ENCODE data around the gene PAQR7.

The PAQR7 gene

GRCh38 chr1:25872713-25873112 lies 2.8 kb downstream of the PAQR7 start:
- Mint-ChIP-seq H3K4me1 (peaks cover 13% of the 10 kb centered on the region), H3K9me3 (no peaks in the 10 kb centered on the region), H3K4me3 (no peak overlapping the region), H3K27ac (no peak overlapping the region), H3K36me3 (ENCODE audit: low read depth) (no peaks in the 10 kb centered on the region), H3K27me3 (peaks cover 10% of the 10 kb centered on the region)
- DNase-seq = no peak
- no peak for ATAC-seq

DNA sequence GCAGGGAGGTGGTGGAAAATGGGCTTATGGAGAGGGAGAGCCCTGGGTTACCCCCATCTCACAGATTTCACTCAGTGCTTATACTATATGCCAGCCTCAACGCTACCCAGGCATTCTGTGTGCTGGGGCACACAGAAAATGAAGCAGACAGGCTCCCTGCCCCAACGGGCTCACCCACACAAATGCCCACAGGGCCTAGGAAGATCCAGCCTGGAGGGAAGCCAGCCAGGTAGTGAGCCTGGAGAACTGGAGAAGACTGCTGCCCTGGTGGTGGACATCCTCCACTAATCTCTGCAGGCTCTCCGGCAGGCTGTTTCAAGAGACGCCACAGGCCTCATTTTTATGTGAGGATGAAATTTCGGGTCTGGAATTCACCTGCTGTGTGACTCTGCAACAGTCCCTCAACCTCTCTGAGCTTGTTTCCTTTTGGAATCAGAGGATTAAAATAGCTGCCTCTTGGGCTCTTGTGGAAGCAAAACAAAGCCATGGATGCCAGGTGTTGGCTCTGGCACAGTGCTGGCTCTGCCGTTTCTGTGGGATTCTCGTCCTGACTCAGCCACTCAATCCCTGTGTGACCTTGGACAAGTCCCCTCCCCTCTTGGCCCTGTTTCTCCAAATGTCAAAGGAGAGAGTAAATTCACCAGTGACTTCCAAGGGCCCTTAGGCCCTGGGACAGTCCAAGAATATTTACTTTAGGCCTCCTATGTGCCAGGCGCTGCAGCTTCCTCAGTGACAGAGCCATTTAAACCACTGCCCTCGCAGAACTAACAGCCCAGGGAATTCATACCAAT lies 3.6 kb downstream of the PAQR7 start:
- peaks cover 9% of the 10 kb centered on the region for H3K27me3 Mint-ChIP-seq
- ATAC-seq (no peak), DNase-seq (no peak)
- H3K9me3 Mint-ChIP-seq = no peaks in the 10 kb centered on the region
- H3K27ac Mint-ChIP-seq = no peak overlapping the region
- H3K4me1 Mint-ChIP-seq = peaks cover 13% of the 10 kb centered on the region
- H3K36me3 Mint-ChIP-seq (ENCODE audit: low read depth) = no peaks in the 10 kb centered on the region
- no peak overlapping the region for H3K4me3 Mint-ChIP-seq

- peaks cover 13% of the 10 kb centered on the region for H3K4me1 Mint-ChIP-seq
- no peaks in the 10 kb centered on the region for H3K9me3 Mint-ChIP-seq
- no peak for DNase-seq
- H3K4me3 Mint-ChIP-seq = no peak overlapping the region
- H3K27ac Mint-ChIP-seq = no peak overlapping the region
- no peak for ATAC-seq
- no peaks in the 10 kb centered on the region for H3K36me3 Mint-ChIP-seq (ENCODE audit: low read depth)
- H3K27me3 Mint-ChIP-seq = peaks cover 2% of the 10 kb centered on the region
Observed at GRCh38 chr1:25871086-25871703, 4.3 kb downstream of the PAQR7 start.

DNA sequence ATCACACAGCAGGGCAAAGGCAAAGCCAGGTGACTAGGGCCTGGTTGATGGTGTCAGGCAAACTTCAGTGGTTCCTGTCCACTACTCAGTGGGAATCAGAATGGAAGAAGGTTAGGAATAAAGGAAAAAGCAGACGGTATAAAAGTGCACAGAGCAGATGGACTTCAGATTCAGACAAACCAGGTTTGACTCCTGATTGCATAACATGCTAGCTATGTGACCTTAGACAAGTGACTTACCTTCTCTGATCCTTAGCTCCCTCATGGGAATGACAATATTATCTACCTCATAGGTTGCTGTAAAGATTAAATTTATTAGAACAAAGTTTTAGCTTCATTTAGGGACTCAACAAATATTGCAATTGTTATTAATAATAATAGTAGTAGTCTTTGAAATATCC lies 4.9 kb downstream of the PAQR7 start:
- ATAC-seq = no peak
- H3K36me3 Mint-ChIP-seq (ENCODE audit: low read depth) = no peaks in the 10 kb centered on the region
- DNase-seq = no peak
- no peak overlapping the region for H3K27ac Mint-ChIP-seq
- H3K4me3 Mint-ChIP-seq = no peak overlapping the region
- peaks cover 12% of the 10 kb centered on the region for H3K4me1 Mint-ChIP-seq
- H3K27me3 Mint-ChIP-seq = no peaks in the 10 kb centered on the region
- H3K9me3 Mint-ChIP-seq = no peaks in the 10 kb centered on the region

DNA sequence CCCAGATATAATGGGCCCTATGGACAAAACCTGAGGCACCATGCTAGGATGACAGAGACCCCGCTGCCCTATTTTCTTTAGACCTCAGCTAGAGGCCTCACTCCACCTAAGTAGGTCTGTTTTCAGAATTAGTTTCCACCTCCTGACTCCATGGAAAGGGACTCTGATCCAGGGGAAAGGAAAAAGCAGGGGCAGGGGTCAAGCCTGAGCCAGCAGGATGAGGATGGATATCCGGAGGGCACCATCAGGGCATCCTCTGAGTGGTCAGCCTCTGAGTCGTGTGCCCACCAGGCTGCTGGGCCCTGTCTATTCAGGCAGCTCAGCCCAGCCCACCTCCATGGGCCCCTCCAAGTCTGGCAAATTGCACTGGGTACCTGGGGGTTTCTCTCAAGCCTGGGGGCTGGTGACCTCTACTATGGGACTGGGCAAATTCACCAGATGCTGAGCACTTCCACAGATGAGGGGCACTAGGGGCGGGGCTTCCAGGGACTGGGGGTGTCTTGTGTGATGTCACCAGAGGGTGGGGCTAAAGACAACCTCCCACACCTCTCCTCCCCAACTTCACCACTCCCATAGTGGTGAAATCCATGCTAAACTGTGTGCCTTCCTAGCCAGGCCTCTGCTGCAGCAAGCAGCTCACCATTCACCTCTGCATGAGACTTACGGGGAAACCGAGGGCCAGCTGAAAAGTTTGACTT lies 5.5 kb downstream of the PAQR7 start:
- ATAC-seq = no peak
- no peak for DNase-seq
- Mint-ChIP-seq H3K27ac (no peak overlapping the region), H3K4me3 (no peak overlapping the region), H3K36me3 (ENCODE audit: low read depth) (no peaks in the 10 kb centered on the region), H3K27me3 (no peaks in the 10 kb centered on the region), H3K9me3 (no peaks in the 10 kb centered on the region), H3K4me1 (peaks cover 11% of the 10 kb centered on the region)

DNA sequence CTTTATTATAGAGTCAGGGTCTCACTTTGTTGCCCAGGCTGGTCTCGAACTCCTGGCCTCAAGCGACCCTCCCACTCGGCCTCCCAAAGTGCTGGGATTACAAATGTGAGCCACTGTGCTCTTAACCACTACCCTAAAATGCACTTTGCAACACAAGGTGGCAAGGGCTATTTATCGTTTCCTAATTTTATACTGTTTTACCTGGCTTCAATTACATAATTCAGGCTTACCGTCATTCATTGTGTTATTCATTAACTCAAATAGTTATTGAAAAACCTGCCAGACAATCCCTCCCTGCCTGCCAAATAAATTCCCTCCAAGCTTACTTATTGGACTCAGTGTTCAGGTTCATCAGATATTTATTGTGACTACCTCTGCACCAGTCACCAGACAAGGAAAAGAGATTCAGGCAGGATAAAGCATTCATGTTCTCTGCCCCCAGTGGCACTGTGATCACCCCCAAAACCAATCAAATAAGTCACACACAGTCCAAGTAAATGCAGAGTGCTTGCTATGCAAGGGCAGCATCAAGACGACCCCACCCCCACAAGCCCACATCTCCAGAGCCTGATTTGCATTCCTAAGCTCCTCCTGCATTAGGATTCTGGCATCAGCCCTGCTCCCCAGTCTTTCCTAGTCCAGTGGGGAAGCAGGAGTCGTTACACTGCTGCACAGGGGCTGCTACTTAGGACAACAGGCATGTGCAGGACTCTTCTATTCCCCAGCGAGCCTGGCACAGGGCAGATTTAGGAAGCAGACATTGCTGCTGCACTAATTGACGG lies 8.1 kb downstream of the PAQR7 start:
- ATAC-seq (no peak), DNase-seq (no peak)
- Mint-ChIP-seq H3K36me3 (ENCODE audit: low read depth) (peaks cover 6% of the 10 kb centered on the region), H3K27me3 (no peaks in the 10 kb centered on the region), H3K4me1 (no peaks in the 10 kb centered on the region), H3K27ac (no peak overlapping the region), H3K9me3 (no peaks in the 10 kb centered on the region), H3K4me3 (no peak overlapping the region)

GRCh38 chr1:25866288-25866687 lies 9.2 kb downstream of the PAQR7 start:
- Mint-ChIP-seq H3K36me3 (ENCODE audit: low read depth) (peaks cover 6% of the 10 kb centered on the region), H3K4me3 (no peak overlapping the region), H3K27me3 (no peaks in the 10 kb centered on the region), H3K27ac (no peak overlapping the region), H3K9me3 (no peaks in the 10 kb centered on the region), H3K4me1 (no peaks in the 10 kb centered on the region)
- ATAC-seq = no peak
- DNase-seq = no peak

GRCh38 chr1:25864434-25864833 lies 11.1 kb downstream of the PAQR7 start:
- peaks cover 11% of the 10 kb centered on the region for H3K4me1 Mint-ChIP-seq
- H3K36me3 Mint-ChIP-seq (ENCODE audit: low read depth) = peaks cover 8% of the 10 kb centered on the region
- ATAC-seq = no peak
- no peak for DNase-seq
- no peak overlapping the region for H3K27ac Mint-ChIP-seq
- no peaks in the 10 kb centered on the region for H3K27me3 Mint-ChIP-seq
- no peak overlapping the region for H3K4me3 Mint-ChIP-seq
- H3K9me3 Mint-ChIP-seq = no peaks in the 10 kb centered on the region

DNA sequence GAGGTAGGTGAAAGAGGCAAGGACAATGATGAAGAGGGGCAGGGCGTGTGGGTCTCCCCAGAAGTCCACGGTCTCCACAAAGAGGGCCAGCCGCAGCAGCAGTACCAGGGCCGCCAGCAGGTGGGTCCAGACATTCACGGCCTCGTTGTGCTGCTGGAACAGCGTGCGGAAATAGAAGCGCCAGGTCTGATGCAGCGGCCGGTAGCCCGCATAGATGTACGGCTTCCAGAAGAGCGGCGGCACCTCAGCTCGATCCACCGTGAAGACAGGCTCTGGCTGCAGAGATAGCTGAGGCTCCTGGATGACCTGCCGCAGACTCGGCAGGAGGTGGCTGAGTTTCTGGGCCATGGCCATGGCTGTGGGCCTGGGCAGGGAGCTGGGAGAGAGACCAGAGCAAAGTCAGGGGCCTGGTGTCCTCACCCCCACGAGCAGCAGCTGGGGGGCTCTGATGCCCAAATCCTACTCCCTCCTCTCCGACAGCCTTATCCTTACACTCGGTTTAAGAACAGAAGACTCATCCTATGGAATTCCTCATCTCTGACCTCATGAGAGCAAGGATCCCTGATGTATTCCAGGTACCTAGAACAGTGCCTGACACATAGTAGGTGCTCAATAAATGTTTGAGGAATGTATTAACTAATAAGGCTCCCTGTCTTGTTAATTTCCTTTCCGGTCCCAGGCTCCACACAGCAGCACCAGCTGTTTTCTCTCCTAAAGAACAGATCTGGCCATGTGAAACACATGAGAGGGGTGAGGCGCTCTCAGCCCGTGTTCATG lies 11.8 kb downstream of the PAQR7 start:
- no peak overlapping the region for H3K4me3 Mint-ChIP-seq
- H3K36me3 Mint-ChIP-seq (ENCODE audit: low read depth) = peaks cover 8% of the 10 kb centered on the region
- DNase-seq (no peak), ATAC-seq (no peak)
- no peaks in the 10 kb centered on the region for H3K9me3 Mint-ChIP-seq
- H3K4me1 Mint-ChIP-seq = peaks cover 17% of the 10 kb centered on the region
- no peak overlapping the region for H3K27ac Mint-ChIP-seq
- no peaks in the 10 kb centered on the region for H3K27me3 Mint-ChIP-seq

DNA sequence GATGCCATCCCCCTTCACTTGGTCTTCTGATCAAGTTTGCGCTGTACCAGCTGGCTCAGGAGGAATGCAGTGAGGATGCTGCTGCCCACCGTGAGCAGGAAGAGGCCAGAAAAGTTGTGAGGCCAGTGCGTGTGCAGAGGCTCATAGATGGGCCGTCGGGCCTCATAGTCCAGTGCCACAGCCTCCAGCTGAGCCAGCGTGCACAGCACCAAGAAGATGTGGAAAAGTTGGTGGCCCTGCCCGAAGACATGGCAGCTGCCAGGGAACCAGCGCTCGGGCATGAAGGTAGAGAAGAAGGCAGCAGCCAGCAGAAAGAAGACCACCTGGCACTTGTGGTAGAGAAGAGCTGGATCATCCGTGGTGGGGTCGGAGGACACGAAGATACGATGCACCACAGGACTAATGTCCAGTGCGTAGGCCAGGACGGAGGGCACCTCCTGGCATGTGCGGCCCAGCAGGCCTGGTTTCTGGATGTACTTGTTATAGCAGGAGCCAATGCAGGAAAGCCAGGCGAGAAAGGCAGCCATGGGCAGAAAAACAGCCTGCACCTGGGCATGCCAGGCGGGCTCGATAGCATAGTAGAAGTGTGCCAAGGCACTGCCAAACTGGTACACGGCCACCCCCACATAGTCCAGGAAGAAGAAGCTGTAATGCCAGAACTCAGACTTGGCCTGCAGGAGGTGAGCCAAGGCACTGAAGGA lies 12.6 kb downstream of the PAQR7 start:
- DNase-seq (no peak), ATAC-seq (no peak)
- Mint-ChIP-seq H3K36me3 (ENCODE audit: low read depth) (peaks cover 8% of the 10 kb centered on the region), H3K9me3 (no peaks in the 10 kb centered on the region), H3K4me3 (no peak overlapping the region), H3K27ac (no peak overlapping the region), H3K27me3 (no peaks in the 10 kb centered on the region), H3K4me1 (peaks cover 23% of the 10 kb centered on the region)

DNA sequence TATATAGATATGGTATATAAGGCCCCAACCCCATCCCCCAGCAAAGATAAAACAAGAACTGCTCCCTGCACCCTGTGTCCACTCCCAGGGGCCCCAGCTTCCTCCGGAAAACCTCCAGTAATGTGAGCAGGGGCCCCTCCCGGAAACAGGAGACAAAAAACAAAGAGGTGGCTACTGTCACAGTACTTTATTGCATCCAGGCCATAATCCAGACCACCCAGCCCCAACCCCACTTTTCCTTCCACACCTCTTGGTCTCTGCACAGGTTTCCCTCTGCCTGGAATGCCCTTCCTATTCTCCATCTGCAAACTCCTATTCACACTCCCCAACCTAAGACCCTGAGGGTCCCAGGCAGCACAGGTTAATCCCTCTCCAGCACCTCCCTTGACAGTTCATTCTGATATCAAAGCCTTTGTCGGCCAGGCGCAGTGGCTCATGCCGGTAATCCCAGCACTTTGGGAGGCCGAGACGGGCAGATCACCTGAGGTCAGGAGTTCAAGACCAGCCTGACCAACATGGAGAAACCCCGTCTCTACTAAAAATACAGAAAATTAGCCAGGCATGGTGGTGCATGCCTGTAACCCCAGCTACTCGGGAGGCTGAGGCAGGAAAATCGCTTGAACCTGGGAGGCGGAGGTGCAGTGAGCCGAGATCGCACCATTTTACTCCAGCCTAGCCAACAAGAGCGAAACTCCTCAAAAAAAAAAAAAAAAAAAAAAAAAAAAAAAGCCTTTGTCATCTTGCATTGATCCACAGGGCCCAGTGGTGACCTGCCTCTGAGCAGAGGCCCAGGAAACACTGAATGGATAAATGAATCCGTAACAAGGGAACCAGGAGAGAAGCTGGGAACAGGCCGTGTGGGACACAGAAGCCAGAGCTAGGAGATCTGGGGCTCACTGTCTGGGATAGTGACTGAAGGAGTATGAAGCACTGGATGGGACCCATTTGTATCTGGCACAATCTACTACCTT lies 13.9 kb downstream of the PAQR7 start:
- Mint-ChIP-seq H3K27ac (no peak overlapping the region), H3K36me3 (ENCODE audit: low read depth) (peaks cover 8% of the 10 kb centered on the region), H3K27me3 (no peaks in the 10 kb centered on the region), H3K4me3 (no peak overlapping the region), H3K4me1 (peaks cover 23% of the 10 kb centered on the region), H3K9me3 (no peaks in the 10 kb centered on the region)
- ATAC-seq (no peak), DNase-seq (no peak)

- H3K9me3 Mint-ChIP-seq = no peaks in the 10 kb centered on the region
- peak within 1 kb of the TSS; percentile 95 for H3K27ac Mint-ChIP-seq
- peak within 1 kb of the TSS; percentile 95 for H3K4me3 Mint-ChIP-seq
- peaks cover 23% of the 10 kb centered on the region for H3K4me1 Mint-ChIP-seq
- no peaks in the 10 kb centered on the region for H3K27me3 Mint-ChIP-seq
- H3K36me3 Mint-ChIP-seq (ENCODE audit: low read depth) = peaks cover 8% of the 10 kb centered on the region
- ATAC-seq (peak; percentile 93), DNase-seq (peak; percentile 95)
Observed at GRCh38 chr1:25858906-25859789, 16.4 kb downstream of the PAQR7 start, which contains the start of gene AUNIP. AUNIP (minus strand) TSS chr1:25859457; CDS start chr1:25859357, 100 bp downstream.

Measured in activated naive CD8-positive, alpha-beta T cell treated with anti-CD3 and anti-CD28 coated beads, Interleukin-2, amount 50 U/mL, for 24 hours (primary cell).